Mucosa of stomach (tissue), 1 donor: Measurements from ENCODE around the gene AZU1.
"Not testable (repeated sequence)": the region's sequence is repeated elsewhere in the genome, so short reads cannot be mapped to it uniquely, and the experiment has no call there.

Experiments
- H3K27me3 ChIP-seq: one replicate; pipeline ENCODE4 v1.7.0; 2013; ENCODE audit warnings: mild to moderate bottlenecking, low read length; ENCODE audit not compliant: control insufficient read depth, insufficient read depth
- H3K36me3 ChIP-seq: one replicate; pipeline ENCODE4 v1.7.0; 2013; ENCODE audit warnings: low read length; ENCODE audit not compliant: control insufficient read depth, insufficient read depth
- H3K4me1 ChIP-seq: one replicate; pipeline ENCODE4 v1.7.0; 2013; ENCODE audit warnings: mild to moderate bottlenecking, low read length; ENCODE audit not compliant: control insufficient read depth, insufficient read depth
- H3K4me3 ChIP-seq: one replicate; pipeline ENCODE4 v1.7.0; 2013; ENCODE audit warnings: low read length
- H3K9ac ChIP-seq: one replicate; pipeline ENCODE4 v1.7.0; 2013; ENCODE audit warnings: mild to moderate bottlenecking, low read length, moderate library complexity
- H3K9me3 ChIP-seq: one replicate; pipeline ENCODE4 v1.7.0; 2013; ENCODE audit warnings: mild to moderate bottlenecking, low read length, moderate library complexity; ENCODE audit not compliant: control insufficient read depth
- donor health status: Pancreatic carcinoma.

Gene AZU1

GRCh38 chr19:815079-815774, 12.4 kb upstream of the AZU1 start:
- Histone ChIP-seq H3K36me3 (peaks cover 5% of the 10 kb centered on the region), H3K4me3 (no peak overlapping the region), H3K4me1 (no peaks in the 10 kb centered on the region), H3K9me3 (no peaks in the 10 kb centered on the region), H3K27me3 (no peaks in the 10 kb centered on the region), H3K9ac (no peak overlapping the region)

GRCh38 chr19:815775-816499, 11.7 kb upstream of the AZU1 start:
- Histone ChIP-seq H3K4me1 (no peaks in the 10 kb centered on the region), H3K9me3 (no peaks in the 10 kb centered on the region), H3K4me3 (no peak overlapping the region), H3K9ac (no peak overlapping the region), H3K27me3 (no peaks in the 10 kb centered on the region), H3K36me3 (no peaks in the 10 kb centered on the region)

- Histone ChIP-seq H3K4me1 (no peaks in the 10 kb centered on the region), H3K27me3 (peaks cover 3% of the 10 kb centered on the region), H3K9me3 (no peaks in the 10 kb centered on the region), H3K9ac (no peak overlapping the region), H3K36me3 (no peaks in the 10 kb centered on the region), H3K4me3 (no peak overlapping the region)
These were observed 11.2 kb upstream of the AZU1 start for GRCh38 chr19:816500-816857.

- not testable (repeated sequence) for H3K36me3 ChIP-seq, H3K4me3 ChIP-seq, H3K9me3 ChIP-seq, H3K9ac ChIP-seq, H3K4me1 ChIP-seq
- peaks cover 16% of the 10 kb centered on the region for H3K27me3 ChIP-seq
These were observed 7.4 kb upstream of the AZU1 start for GRCh38 chr19:820212-820611.

- Histone ChIP-seq H3K9ac (no peak overlapping the region), H3K36me3 (no peaks in the 10 kb centered on the region), H3K4me1 (no peaks in the 10 kb centered on the region), H3K27me3 (peaks cover 16% of the 10 kb centered on the region), H3K9me3 (no peaks in the 10 kb centered on the region), H3K4me3 (no peak overlapping the region)
These were observed 6.3 kb upstream of the AZU1 start for GRCh38 chr19:821231-821824.

GRCh38 chr19:821825-822503, 5.7 kb upstream of the AZU1 start, which contains the start of gene PLPPR3:
TSS of gene PLPPR3 (minus strand) at chr19:821955. CDS start at chr19:821559, 396 bp downstream.
- Histone ChIP-seq H3K9me3 (no peaks in the 10 kb centered on the region), H3K27me3 (peaks cover 16% of the 10 kb centered on the region), H3K4me3 (no peak within 1 kb of the TSS), H3K36me3 (no peaks in the 10 kb centered on the region), H3K4me1 (no peaks in the 10 kb centered on the region), H3K9ac (no peak within 1 kb of the TSS)

GRCh38 chr19:823565-824121, 4.0 kb upstream of the AZU1 start:
- Histone ChIP-seq H3K4me3 (no peak overlapping the region), H3K4me1 (peaks cover 6% of the 10 kb centered on the region), H3K9ac (no peak overlapping the region), H3K27me3 (peaks cover 16% of the 10 kb centered on the region), H3K9me3 (no peaks in the 10 kb centered on the region), H3K36me3 (no peaks in the 10 kb centered on the region)

- Histone ChIP-seq H3K36me3 (no peaks in the 10 kb centered on the region), H3K9ac (no peak overlapping the region)
These were observed 2.8 kb upstream of the AZU1 start for GRCh38 chr19:824885-825284.

GRCh38 chr19:825897-826644, 1.6 kb upstream of the AZU1 start:
- no peaks in the 10 kb centered on the region for H3K9me3 ChIP-seq
- H3K9ac ChIP-seq = no peak overlapping the region
- no peaks in the 10 kb centered on the region for H3K36me3 ChIP-seq
- no peak overlapping the region for H3K4me3 ChIP-seq
- peaks cover 6% of the 10 kb centered on the region for H3K4me1 ChIP-seq
- H3K27me3 ChIP-seq = peaks cover 22% of the 10 kb centered on the region

More at GRCh38 chr19:824885-825284, 2.8 kb upstream of the AZU1 start:
- H3K27me3 ChIP-seq = peaks cover 22% of the 10 kb centered on the region
- H3K9me3 ChIP-seq = no peaks in the 10 kb centered on the region
- peaks cover 6% of the 10 kb centered on the region for H3K4me1 ChIP-seq
- H3K4me3 ChIP-seq = no peak overlapping the region

- H3K9ac ChIP-seq = no peak overlapping the region
- peaks cover 27% of the 10 kb centered on the region for H3K27me3 ChIP-seq
- no peak overlapping the region for H3K4me3 ChIP-seq
- no peaks in the 10 kb centered on the region for H3K9me3 ChIP-seq
- peaks cover 6% of the 10 kb centered on the region for H3K4me1 ChIP-seq
- H3K36me3 ChIP-seq = no peaks in the 10 kb centered on the region
These were observed 325 bp upstream of the AZU1 start for GRCh38 chr19:827314-827709.

- no peaks in the 10 kb centered on the region for H3K36me3 ChIP-seq
These were observed 1.6 kb downstream of the AZU1 start for GRCh38 chr19:829129-829758.

More at GRCh38 chr19:829129-829758, 1.6 kb downstream of the AZU1 start:
- H3K9ac ChIP-seq = no peak overlapping the region
- H3K9me3 ChIP-seq = no peaks in the 10 kb centered on the region
- peaks cover 14% of the 10 kb centered on the region for H3K27me3 ChIP-seq
- H3K4me1 ChIP-seq = peaks cover 6% of the 10 kb centered on the region
- no peak overlapping the region for H3K4me3 ChIP-seq
